Small intestine (tissue), 7 donors: ENCODE results near the gene CMA1. TPM values are rescaled to one million over a fixed set of nuclear protein-coding genes. Genes with fewer than 3 reads are reported as not detected.
A peak's percentile ranks its signal among the peaks of the same experiment; 100 is the strongest.
"Not testable (repeated sequence)": the region's sequence is repeated elsewhere in the genome, so short reads cannot be mapped to it uniquely, and the experiment has no call there.

Source experiments
- DNase-seq, 2 donors: peaks; one replicate each; pipeline versions ENCODE4 v3.0.0 to v3.0.0-alpha.2; 2013
- FAIRE-seq: peaks from 2 replicates; lab custom pipeline; 2012; peaks lifted over from hg19 to GRCh38; lab: Jason Lieb, UNC
- H3K27ac ChIP-seq, 3 donors: one replicate each; pipeline ENCODE4 v1.5.1; 2013; ENCODE audit warnings: low read length in 2 of 3, mild to moderate bottlenecking in 2 of 3, control low read depth in 1 of 3, inconsistent platforms in 1 of 3, low read depth in 1 of 3, moderate library complexity in 1 of 3
- H3K27me3 ChIP-seq, 3 donors: one replicate each; pipeline ENCODE4 v1.6.1; 2013; ENCODE audit warnings: low read length in 3 of 3, inconsistent platforms in 1 of 3; ENCODE audit not compliant: control insufficient read depth in 3 of 3, insufficient read depth in 3 of 3
- H3K36me3 ChIP-seq, 3 donors: one replicate each; pipeline ENCODE4 v1.6.1; 2013; ENCODE audit warnings: low read length in 3 of 3, inconsistent platforms in 1 of 3, low read depth in 1 of 3, mild to moderate bottlenecking in 1 of 3, moderate library complexity in 1 of 3; ENCODE audit not compliant: control insufficient read depth in 3 of 3, insufficient read depth in 2 of 3
- H3K4me1 ChIP-seq, 3 donors: one replicate each; pipeline ENCODE4 v1.6.1; 2013; ENCODE audit warnings: low read length in 2 of 3, inconsistent platforms in 1 of 3, low read depth in 1 of 3, mild to moderate bottlenecking in 1 of 3, moderate library complexity in 1 of 3; ENCODE audit not compliant: control insufficient read depth in 3 of 3, insufficient read depth in 2 of 3
- H3K4me3 ChIP-seq, 3 donors: one replicate each; pipeline ENCODE4 v1.5.1; 2013; ENCODE audit warnings: low read length in 3 of 3, control low read depth in 1 of 3, inconsistent platforms in 1 of 3, low read depth in 1 of 3, mild to moderate bottlenecking in 1 of 3, moderate library complexity in 1 of 3
- H3K9me3 ChIP-seq, 2 donors: one replicate each; pipeline ENCODE4 v1.6.1; 2013; ENCODE audit warnings: low read depth in 1 of 2, low read length in 1 of 2; ENCODE audit not compliant: control insufficient read depth in 2 of 2, insufficient read depth in 1 of 2
- WGBS, 3 donors: extraction: QIAGEN DNeasy Blood & Tissue Kit; methylation state at CpG; one replicate each; pipeline ENCODE4 v1.1.7; 2013; 5-methylcytosine and 5-hydroxymethylcytosine counted together
- polyA plus RNA-seq, 4 donors: library from polyadenylated mRNA; stranded (reverse) in 3 of 4; unstranded in 1 of 4; fragments of 200-250 nt in 3 of 4; fragments of 120-200 nt in 1 of 4; gene quantifications; one replicate each; pipeline versions ENCODE4 v1.2.1 to v1.2.3, GENCODE V29; 2013
- donor health status: healthy with polysubstance abuse.
- donor health status: control.
- donor health status: control.
- donor health status: Bipolar disorder and iron deficiency.
- donor health status: healthy.

CMA1 gene
- polyA plus RNA-seq, 4 donors, result 1.1 to 1.4 TPM; not detected in 2

- DNase-seq, result no peak
Measured at GRCh38 chr14:24514209-24514608, 6.1 kb upstream of the CMA1 start.

DNA sequence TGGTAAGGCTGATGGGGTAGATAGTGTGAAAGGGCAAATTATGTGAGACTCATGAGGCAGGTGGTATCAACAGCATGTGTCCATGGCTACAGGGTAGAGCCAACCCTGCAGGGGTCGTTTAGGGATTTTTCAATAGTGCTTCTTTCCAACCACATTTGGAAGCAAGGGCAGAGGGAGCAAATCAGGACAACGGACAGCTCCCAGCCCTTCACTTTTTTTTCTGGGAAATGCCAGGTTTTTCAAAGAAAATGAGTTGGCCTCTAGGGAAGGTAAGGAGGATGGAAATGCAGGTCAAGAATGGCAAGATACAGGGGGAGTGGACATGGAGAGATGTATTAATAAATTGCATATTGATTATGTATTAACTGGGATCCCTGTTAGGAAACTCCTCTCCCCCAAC lies 4.9 kb upstream of the CMA1 start:
- FAIRE-seq, result no peak
- Histone ChIP-seq H3K27me3 (no peaks in the 10 kb centered on the region), H3K4me3 (no peak overlapping the region), H3K27ac (no peak overlapping the region), H3K4me1 (no peaks in the 10 kb centered on the region), H3K9me3 (no peaks in the 10 kb centered on the region), H3K36me3 (no peaks in the 10 kb centered on the region)
- no peak for DNase-seq
- 9 to 15% (median 10%) methylated on average over 2 of the region's 2 CpGs for WGBS, 3 donors

More at GRCh38 chr14:24514209-24514608, 6.1 kb upstream of the CMA1 start:
- H3K27ac ChIP-seq, result no peak overlapping the region
- H3K4me3 ChIP-seq, result no peak overlapping the region
- 81 to 86% (median 82%) methylated on average over 1 of the region's 1 CpG for WGBS, 3 donors
- H3K36me3 ChIP-seq, result no peaks in the 10 kb centered on the region
- no peaks in the 10 kb centered on the region for H3K9me3 ChIP-seq
- FAIRE-seq, result no peak
- no peaks in the 10 kb centered on the region for H3K27me3 ChIP-seq
- H3K4me1 ChIP-seq, result no peaks in the 10 kb centered on the region

- H3K27ac ChIP-seq, result no peak overlapping the region
- H3K4me1 ChIP-seq, result no peaks in the 10 kb centered on the region
- WGBS, 3 donors, result 74 to 81% (median 80%) methylated on average over 6 of the region's 6 CpGs
- no peak overlapping the region for H3K4me3 ChIP-seq
- no peaks in the 10 kb centered on the region for H3K9me3 ChIP-seq
- no peak for FAIRE-seq
- no peak for DNase-seq
- no peaks in the 10 kb centered on the region for H3K27me3 ChIP-seq
- H3K36me3 ChIP-seq, result no peaks in the 10 kb centered on the region
Measured at GRCh38 chr14:24506443-24506842, 1.6 kb downstream of the CMA1 start.

- 76 to 78% (median 76%) methylated on average over 5 of the region's 5 CpGs for WGBS, 3 donors
- DNase-seq, result no peak
- no peaks in the 10 kb centered on the region for H3K4me1 ChIP-seq
Measured at GRCh38 chr14:24504425-24504950, 3.6 kb downstream of the CMA1 start.

DNA sequence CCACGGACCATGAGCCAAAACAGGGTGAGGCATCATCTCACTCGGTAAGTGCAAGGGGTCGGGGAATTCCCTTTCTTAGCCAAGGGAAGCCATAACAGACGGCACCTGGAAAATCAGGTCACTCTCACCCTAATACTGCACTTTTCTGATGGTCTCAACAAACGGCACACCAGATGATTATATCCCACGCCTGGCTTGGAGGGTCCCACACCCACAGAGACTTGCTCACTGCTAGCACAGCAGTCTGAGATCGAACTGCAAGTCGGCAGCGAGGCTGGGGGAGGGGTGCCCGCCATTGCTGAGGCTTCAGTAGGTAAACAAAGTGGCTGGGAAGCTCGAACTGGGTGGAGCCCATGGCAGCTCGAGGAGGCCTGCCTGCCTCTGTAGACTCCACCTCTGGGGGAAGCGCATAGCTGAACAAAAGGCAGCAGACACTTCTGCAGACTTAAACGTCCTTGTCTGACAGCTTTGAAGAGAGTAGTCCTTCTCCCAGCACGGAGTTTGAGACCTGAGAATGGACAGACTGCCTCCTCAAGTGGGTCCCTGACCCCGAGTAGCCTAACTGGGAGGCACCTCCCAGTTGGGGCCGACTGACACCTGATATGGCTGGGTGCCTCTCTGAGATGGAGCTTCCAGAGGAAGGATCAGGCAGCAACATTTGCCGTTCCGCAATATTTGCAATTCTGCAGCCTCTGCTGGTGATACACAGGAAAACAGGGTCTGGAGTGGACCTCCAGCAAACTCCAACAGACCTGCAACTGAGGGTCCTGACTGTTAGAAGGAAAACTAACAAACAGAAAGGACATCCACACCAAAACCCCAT lies 16.3 kb downstream of the CMA1 start:
- H3K27me3 ChIP-seq, H3K36me3 ChIP-seq, H3K4me3 ChIP-seq, FAIRE-seq, DNase-seq, H3K4me1 ChIP-seq, H3K27ac ChIP-seq: not testable (repeated sequence)
- H3K9me3 ChIP-seq, result peaks cover 0 to 18% of the 10 kb centered on the region in 2 donors
- 77 to 80% (median 78%) methylated on average over 19 of the region's 19 CpGs for WGBS, 3 donors

More at GRCh38 chr14:24504425-24504950, 3.6 kb downstream of the CMA1 start:
- H3K4me3 ChIP-seq, result no peak overlapping the region
- no peaks in the 10 kb centered on the region for H3K36me3 ChIP-seq
- H3K27ac ChIP-seq, result no peak overlapping the region
- H3K27me3 ChIP-seq, result no peaks in the 10 kb centered on the region
- no peaks in the 10 kb centered on the region for H3K9me3 ChIP-seq
- no peak for FAIRE-seq

- Histone ChIP-seq H3K9me3 (no peaks in the 10 kb centered on the region), H3K4me1 (no peaks in the 10 kb centered on the region), H3K27me3 (no peaks in the 10 kb centered on the region), H3K4me3 (no peak overlapping the region), H3K36me3 (no peaks in the 10 kb centered on the region), H3K27ac (no peak overlapping the region)
- FAIRE-seq, result no peak
- peak in 1 of 2 donors; percentile 21 for DNase-seq
- WGBS, 3 donors, result 53 to 65% (median 63%) methylated on average over 4 of the region's 4 CpGs
Measured at GRCh38 chr14:24483604-24484252, 24.3 kb downstream of the CMA1 start.

GRCh38 chr14:24482699-24483303 lies 25.3 kb downstream of the CMA1 start:
- H3K27me3 ChIP-seq, H3K4me3 ChIP-seq, H3K4me1 ChIP-seq, H3K27ac ChIP-seq, H3K9me3 ChIP-seq, DNase-seq, H3K36me3 ChIP-seq, FAIRE-seq: not testable (repeated sequence)
- 32 to 64% (median 56%) methylated on average over 2 of the region's 2 CpGs for WGBS, 3 donors

DNA sequence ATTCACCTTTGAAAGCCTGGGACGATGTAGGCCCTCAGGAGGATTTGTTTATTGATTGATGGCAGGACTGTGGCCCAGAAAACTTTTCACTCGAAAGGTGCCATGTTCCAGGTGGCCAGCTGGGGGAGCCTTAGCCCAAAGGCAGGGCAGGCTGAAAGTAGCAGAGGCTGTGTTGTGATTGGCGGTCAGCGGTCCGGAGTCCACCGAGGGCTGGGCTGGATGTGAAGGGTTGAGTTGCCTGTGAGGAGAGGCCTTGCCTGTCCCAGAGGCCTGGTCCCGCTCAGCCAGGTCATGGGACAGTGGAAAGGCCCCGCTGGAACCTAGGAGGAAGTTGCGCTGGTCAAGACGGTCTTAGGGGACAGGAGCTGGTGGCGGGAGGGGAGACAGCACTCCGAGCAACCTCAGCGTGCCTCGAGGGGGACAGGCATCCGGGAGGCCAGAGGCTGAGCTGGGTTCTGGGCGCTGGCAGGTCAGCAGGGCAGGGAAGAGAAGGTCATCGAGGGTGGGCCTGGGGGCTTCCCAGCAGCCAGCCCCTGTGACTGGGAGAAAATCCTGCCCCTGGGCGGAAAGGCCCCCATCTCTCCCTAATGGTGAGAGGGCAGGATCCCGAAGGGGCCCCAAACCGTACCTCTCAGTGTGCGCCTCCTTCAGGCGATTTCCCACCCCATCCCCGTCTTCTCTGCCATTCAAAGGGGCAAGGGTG lies 26.3 kb downstream of the CMA1 start:
- H3K27me3 ChIP-seq, result no peaks in the 10 kb centered on the region
- H3K36me3 ChIP-seq, result no peaks in the 10 kb centered on the region
- no peaks in the 10 kb centered on the region for H3K9me3 ChIP-seq
- no peaks in the 10 kb centered on the region for H3K4me1 ChIP-seq
- no peak overlapping the region for H3K4me3 ChIP-seq
- FAIRE-seq, result no peak
- no peak overlapping the region for H3K27ac ChIP-seq
- DNase-seq, result peak; percentile 79
- WGBS, 3 donors, result 49 to 64% (median 58%) methylated on average over 23 of the region's 23 CpGs
